ENCODE data around the gene SP4. TPM values are rescaled to one million over a fixed set of nuclear protein-coding genes. Genes with fewer than 3 reads are reported as not detected.

The SP4 gene
- total and polyA plus RNA-seq, 2 experiments from 2014 or later, result 11.9 to 41.6 TPM

GRCh38 chr7:21414795-21415393, 13.0 kb upstream of the SP4 start (continued):
- TF ChIP-seq ZNF462 (CRISPR knock-in tag; IDR thresholded peaks at IDR 0.05) (no peak), POLR2AphosphoS5 (IDR thresholded peaks at IDR 0.05; ENCODE audit: low read depth) (no peak), REST (IDR thresholded peaks at IDR 0.05; ENCODE audit: unreplicated experiment) (no peak), CREB1 (CRISPR knock-in tag; IDR thresholded peaks at IDR 0.05; ENCODE audit: low read depth) (no peak)

- Histone ChIP-seq H3K79me2 (replicated peaks; ENCODE audit: insufficient read depth) (no peaks in the 10 kb centered on the region), H3K4me1 (ENCODE audit: insufficient read depth) (peaks cover 9% of the 10 kb centered on the region), H3K4me2 (no peak overlapping the region), H3K27ac (ENCODE audit: low read depth) (no peak overlapping the region), H3K9me2 (ENCODE audit: insufficient read depth) (peaks cover 4% of the 10 kb centered on the region; the same call in 1 of the 2 replicates), H3K4me3 (no peak overlapping the region), H3K36me3 (ENCODE audit: insufficient read depth) (no peaks in the 10 kb centered on the region), H2AFZ (peak overlapping the region; percentile 34; the same call in 1 of the 2 replicates), H4K20me1 (replicated peaks; ENCODE audit: insufficient read depth) (no peaks in the 10 kb centered on the region), H3K27me3 (ENCODE audit: insufficient read depth) (no peaks in the 10 kb centered on the region), H3F3A (replicated peaks; ENCODE audit: low read depth) (no peaks in the 10 kb centered on the region)
- ATAC-seq, result no peak
- no peak for DNase-seq (ENCODE audit: low spot score)
- H3K4me3 Mint-ChIP-seq, result no peak overlapping the region
- H3K27ac Mint-ChIP-seq, result no peak overlapping the region
- no peaks in the 10 kb centered on the region for H3K9me3 Mint-ChIP-seq
- peaks cover 13% of the 10 kb centered on the region for H3K4me1 Mint-ChIP-seq
- no peaks in the 10 kb centered on the region for H3K36me3 Mint-ChIP-seq (ENCODE audit: low read depth)
- peaks cover 3% of the 10 kb centered on the region for H3K27me3 Mint-ChIP-seq (ENCODE audit: insufficient read depth, low read depth, poor library complexity)
- TF ChIP-seq JUNB (IDR thresholded peaks at IDR 0.05; ENCODE audit: unreplicated experiment) (no peak), ZNF462 (CRISPR knock-in tag; IDR thresholded peaks at IDR 0.05) (no peak), POLR2AphosphoS5 (IDR thresholded peaks at IDR 0.05; ENCODE audit: low read depth) (no peak)
These were observed 10.2 kb upstream of the SP4 start for GRCh38 chr7:21417647-21418046.
